PC-9 (cell line): Measurements from ENCODE around the gene CYSRT1.
"Not testable (repeated sequence)": the region's sequence is repeated elsewhere in the genome, so short reads cannot be mapped to it uniquely, and the experiment has no call there.

Source experiments
- EZH2 ChIP-seq: fragments of 200-600 bp; sonication (generic); IDR thresholded peaks from 2 replicates; pipeline ENCODE4 v1.8.0; 2017; ENCODE audit warnings: antibody characterized with exemption, low read depth
- TF ChIP-seq, protein P1 (sequence below): fragments of 200-600 bp; sonication (generic); conservative IDR thresholded peaks from 2 replicates; pipeline ENCODE4 v1.6.1; 2017; ENCODE audit warnings: mixed run types, antibody characterized with exemption, mild to moderate bottlenecking, moderate library complexity

DNA sequence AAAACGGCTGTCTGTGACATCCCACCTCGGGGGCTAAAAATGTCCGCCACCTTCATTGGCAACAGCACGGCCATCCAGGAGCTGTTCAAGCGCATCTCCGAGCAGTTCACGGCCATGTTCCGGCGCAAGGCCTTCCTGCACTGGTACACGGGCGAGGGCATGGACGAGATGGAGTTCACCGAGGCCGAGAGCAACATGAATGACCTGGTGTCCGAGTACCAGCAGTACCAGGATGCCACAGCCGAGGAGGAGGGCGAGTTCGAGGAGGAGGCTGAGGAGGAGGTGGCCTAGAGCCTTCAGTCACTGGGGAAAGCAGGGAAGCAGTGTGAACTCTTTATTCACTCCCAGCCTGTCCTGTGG is 18.3 kb downstream of the CYSRT1 start:
- TF ChIP-seq, protein P1, sequence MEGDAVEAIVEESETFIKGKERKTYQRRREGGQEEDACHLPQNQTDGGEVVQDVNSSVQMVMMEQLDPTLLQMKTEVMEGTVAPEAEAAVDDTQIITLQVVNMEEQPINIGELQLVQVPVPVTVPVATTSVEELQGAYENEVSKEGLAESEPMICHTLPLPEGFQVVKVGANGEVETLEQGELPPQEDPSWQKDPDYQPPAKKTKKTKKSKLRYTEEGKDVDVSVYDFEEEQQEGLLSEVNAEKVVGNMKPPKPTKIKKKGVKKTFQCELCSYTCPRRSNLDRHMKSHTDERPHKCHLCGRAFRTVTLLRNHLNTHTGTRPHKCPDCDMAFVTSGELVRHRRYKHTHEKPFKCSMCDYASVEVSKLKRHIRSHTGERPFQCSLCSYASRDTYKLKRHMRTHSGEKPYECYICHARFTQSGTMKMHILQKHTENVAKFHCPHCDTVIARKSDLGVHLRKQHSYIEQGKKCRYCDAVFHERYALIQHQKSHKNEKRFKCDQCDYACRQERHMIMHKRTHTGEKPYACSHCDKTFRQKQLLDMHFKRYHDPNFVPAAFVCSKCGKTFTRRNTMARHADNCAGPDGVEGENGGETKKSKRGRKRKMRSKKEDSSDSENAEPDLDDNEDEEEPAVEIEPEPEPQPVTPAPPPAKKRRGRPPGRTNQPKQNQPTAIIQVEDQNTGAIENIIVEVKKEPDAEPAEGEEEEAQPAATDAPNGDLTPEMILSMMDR: not testable (repeated sequence)
- TF ChIP-seq EZH2: not testable (repeated sequence)
